ENCODE data around the gene KLHL26. TPM values are rescaled to one million over a fixed set of nuclear protein-coding genes. Genes with fewer than 3 reads are reported as not detected.
"Not testable (repeated sequence)": the region's sequence is repeated elsewhere in the genome, so short reads cannot be mapped to it uniquely, and the experiment has no call there.

The KLHL26 gene
- total and polyA plus RNA-seq, 12 donors = 3.4 to 8.2 (median 6.3) TPM

- Histone ChIP-seq H3K4me1 (peaks cover 0 to 30% (median 12%) of the 10 kb centered on the region in 9 donors), H3K4me3 (no peak overlapping the region), H3K27ac (peak overlapping the region in 3 of 10 donors; percentile 10 to 34 (median 21)), H3K36me3 (peaks cover 0 to 15% (median 1%) of the 10 kb centered on the region in 9 donors), H3K27me3 (no peaks in the 10 kb centered on the region), H3K9me3 (peaks cover 0 to 3% (median 0%) of the 10 kb centered on the region in 11 donors)
- ATAC-seq (peak; percentile 39 to 76 (median 63)), DNase-seq (peak; percentile 65 to 72)
- TF ChIP-seq CTCF (IDR thresholded peaks at IDR 0.05) = no peak
- 60 to 70% methylated on average over 11 of the region's 11 CpGs for WGBS, 2 donors
- intact Hi-C loops (cut with DNase I) = loop anchor here in 7 of 10 donors (5.0 to 10.0 kb wide), 6 partner anchors 70 to 220 kb away; partner anchors contain the start of genes CRLF1 (in 1 of the 7) and UPF1 (in 1 of the 7)
These were observed 37.8 kb downstream of the KLHL26 start for GRCh38 chr19:18674616-18675015.

GRCh38 chr19:18675779-18676178, 39.0 kb downstream of the KLHL26 start:
- no peak overlapping the region for H3K4me3 ChIP-seq
- H3K27ac ChIP-seq = no peak overlapping the region
- H3K4me1 ChIP-seq = peaks cover 0 to 30% (median 12%) of the 10 kb centered on the region in 9 donors
- H3K27me3 ChIP-seq = no peaks in the 10 kb centered on the region
- ATAC-seq (no peak), DNase-seq (no peak)
- intact Hi-C loops (cut with DNase I) = loop anchor here in 7 of 10 donors (2.0 to 10.0 kb wide), 7 partner anchors 71 to 221 kb away; partner anchors contain the start of genes CRLF1 (in 1 of the 7) and UPF1 (in 1 of the 7)
- H3K9me3 ChIP-seq = peaks cover 0 to 3% (median 0%) of the 10 kb centered on the region in 11 donors
- peaks cover 0 to 3% (median 0%) of the 10 kb centered on the region in 9 donors for H3K36me3 ChIP-seq
- WGBS, 2 donors = 42 to 58% methylated on average over 5 of the region's 5 CpGs
- peak in 7 of 9 donors; percentile 28 to 49 (median 44) for TF ChIP-seq CTCF (IDR thresholded peaks at IDR 0.05)

GRCh38 chr19:18676692-18677091, 39.9 kb downstream of the KLHL26 start:
- no peak for TF ChIP-seq CTCF (IDR thresholded peaks at IDR 0.05)
- WGBS, 2 donors = 90 to 93% methylated on average over 7 of the region's 7 CpGs
- ATAC-seq = no peak
- Histone ChIP-seq H3K4me3 (no peak overlapping the region), H3K36me3 (no peaks in the 10 kb centered on the region), H3K4me1 (peaks cover 0 to 30% (median 8%) of the 10 kb centered on the region in 9 donors), H3K9me3 (peaks cover 0 to 3% (median 0%) of the 10 kb centered on the region in 11 donors), H3K27me3 (no peaks in the 10 kb centered on the region), H3K27ac (no peak overlapping the region)
- intact Hi-C loops (cut with DNase I) = loop anchor here in 7 of 10 donors (2.0 to 10.0 kb wide), 7 partner anchors 72 to 222 kb away; partner anchors contain the start of genes CRLF1 (in 1 of the 7) and UPF1 (in 1 of the 7)
- no peak for DNase-seq

GRCh38 chr19:18677156-18677555, 40.3 kb downstream of the KLHL26 start:
- no peaks in the 10 kb centered on the region for H3K27me3 ChIP-seq
- H3K4me1 ChIP-seq = peaks cover 0 to 26% (median 6%) of the 10 kb centered on the region in 9 donors
- intact Hi-C loops (cut with DNase I) = loop anchor here in 7 of 10 donors (2.0 to 10.0 kb wide), 7 partner anchors 72 to 222 kb away; partner anchors contain the start of genes CRLF1 (in 1 of the 7) and UPF1 (in 1 of the 7)
- H3K27ac ChIP-seq = no peak overlapping the region
- H3K9me3 ChIP-seq = peaks cover 0 to 3% (median 0%) of the 10 kb centered on the region in 11 donors
- ATAC-seq = no peak
- no peak for TF ChIP-seq CTCF (IDR thresholded peaks at IDR 0.05)
- H3K36me3 ChIP-seq = no peaks in the 10 kb centered on the region
- 80 to 90% methylated on average over 13 of the region's 13 CpGs for WGBS, 2 donors
- DNase-seq = no peak
- H3K4me3 ChIP-seq = no peak overlapping the region

- H3K4me3 ChIP-seq, H3K36me3 ChIP-seq, H3K27ac ChIP-seq, H3K27me3 ChIP-seq, DNase-seq, ATAC-seq, H3K9me3 ChIP-seq: not testable (repeated sequence)
- peaks cover 7 to 36% (median 14%) of the 10 kb centered on the region in 9 donors for H3K4me1 ChIP-seq
- 93 to 100% methylated on average over 1 of the region's 1 CpG for WGBS, 2 donors
- intact Hi-C loops (cut with DNase I) = loop anchor here in 5 of 10 donors (5.0 to 10.0 kb wide), 5 partner anchors 88 to 225 kb away; partner anchors contain the start of gene UPF1 (in 4 of the 5)
These were observed 43.3 kb downstream of the KLHL26 start for GRCh38 chr19:18680148-18680547.
